Stomach (tissue), 4 donors: ENCODE data around the gene MSI2.

ENCODE experiments used
- EP300 ChIP-seq: sonication (generic); formaldehyde crosslinking; IDR thresholded peaks from one replicate; pipeline ENCODE4 v1.6.1; 2017; ENCODE audit warnings: antibody characterized with exemption
- POLR2A ChIP-seq, 4 donors: fragments of 450-650 bp; IDR thresholded peaks; one replicate each; pipeline ENCODE4 v1.6.1; 2016; ENCODE audit warnings: antibody characterized with exemption in 4 of 4, control low read depth in 2 of 4, mild to moderate bottlenecking in 1 of 4, moderate library complexity in 1 of 4
- POLR2AphosphoS5 ChIP-seq, 3 donors: sonication (generic); formaldehyde crosslinking; IDR thresholded peaks; one replicate each; pipeline ENCODE4 v1.6.1; 2016; ENCODE audit warnings: antibody characterized with exemption in 3 of 3
- TF ChIP-seq, protein P1 (sequence below), 7 experiments: fragments of 450-650 bp in 4 of 7; fragments of 200-600 bp in 3 of 7; sonication (generic) in 3 of 7; IDR thresholded peaks; one replicate each; pipeline ENCODE4 v1.5.1; 2016 to 2019; ENCODE audit warnings: antibody characterized with exemption in 7 of 7, control low read depth in 2 of 7, mild to moderate bottlenecking in 1 of 7

DNA sequence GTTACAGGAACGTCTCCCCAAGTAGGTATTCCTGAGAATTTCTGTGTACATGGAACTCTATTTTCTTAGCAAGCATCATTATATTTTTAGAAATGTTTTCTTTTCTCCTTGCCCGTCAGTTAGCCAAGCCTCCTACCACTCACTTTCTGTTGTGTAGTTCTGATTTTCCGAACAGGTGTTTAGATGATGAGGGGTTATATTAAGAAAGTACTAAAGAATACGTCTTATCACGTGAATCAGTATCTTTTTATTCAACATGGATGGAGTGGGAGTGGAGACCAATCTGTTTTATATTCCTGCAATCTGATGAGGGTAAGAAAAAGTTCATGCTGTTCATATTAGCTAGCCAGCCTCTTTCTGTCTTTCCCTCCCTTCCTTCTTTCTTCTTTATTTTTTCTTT, 29.4 kb downstream of the MSI2 start:
- TF ChIP-seq, protein P1, sequence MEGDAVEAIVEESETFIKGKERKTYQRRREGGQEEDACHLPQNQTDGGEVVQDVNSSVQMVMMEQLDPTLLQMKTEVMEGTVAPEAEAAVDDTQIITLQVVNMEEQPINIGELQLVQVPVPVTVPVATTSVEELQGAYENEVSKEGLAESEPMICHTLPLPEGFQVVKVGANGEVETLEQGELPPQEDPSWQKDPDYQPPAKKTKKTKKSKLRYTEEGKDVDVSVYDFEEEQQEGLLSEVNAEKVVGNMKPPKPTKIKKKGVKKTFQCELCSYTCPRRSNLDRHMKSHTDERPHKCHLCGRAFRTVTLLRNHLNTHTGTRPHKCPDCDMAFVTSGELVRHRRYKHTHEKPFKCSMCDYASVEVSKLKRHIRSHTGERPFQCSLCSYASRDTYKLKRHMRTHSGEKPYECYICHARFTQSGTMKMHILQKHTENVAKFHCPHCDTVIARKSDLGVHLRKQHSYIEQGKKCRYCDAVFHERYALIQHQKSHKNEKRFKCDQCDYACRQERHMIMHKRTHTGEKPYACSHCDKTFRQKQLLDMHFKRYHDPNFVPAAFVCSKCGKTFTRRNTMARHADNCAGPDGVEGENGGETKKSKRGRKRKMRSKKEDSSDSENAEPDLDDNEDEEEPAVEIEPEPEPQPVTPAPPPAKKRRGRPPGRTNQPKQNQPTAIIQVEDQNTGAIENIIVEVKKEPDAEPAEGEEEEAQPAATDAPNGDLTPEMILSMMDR (IDR thresholded peaks at IDR 0.05), result no peak
- no peak for TF ChIP-seq POLR2A (IDR thresholded peaks at IDR 0.05)
- TF ChIP-seq EP300, result no peak
- no peak for TF ChIP-seq POLR2AphosphoS5 (IDR thresholded peaks at IDR 0.05)
